HCT116 (cell line): Measurements from ENCODE around the gene MYO1E. TPM values are rescaled to one million over a fixed set of nuclear protein-coding genes. Genes with fewer than 3 reads are reported as not detected.

Experiments used
- ATAC-seq: fragments of 200-7000 bp; cut with Tn5 transposase; 2 replicates; pipeline ENCODE4 v1.9.1; 2020; ENCODE audit warnings: mild to moderate bottlenecking, moderate library complexity
- BruUV-seq: library from RNA; stranded (reverse); fragments of 400-500 nt; replicated peaks from 2 replicates; lab custom pipeline; 2021; lab: Mats Ljungman, UMichigan
- CTCF ChIA-PET: fragments of 300-600 bp; sonication (Branson Sonifier 250); formaldehyde crosslinking; loops from one replicate; lab custom pipeline; 2021; ENCODE audit warnings: antibody characterized with exemption; lab: Charles Lee
- POLR2A ChIA-PET: fragments of 300-600, 350-600 bp; sonication (Branson Sonifier 250); formaldehyde crosslinking; loops from one replicate; lab custom pipeline; 2021; ENCODE audit warnings: antibody characterized with exemption; lab: Charles Lee
- RAD21 ChIA-PET, 2 experiments: fragments of 300-600 bp; sonication (Branson Sonifier 250); formaldehyde crosslinking; loops; one replicate each; lab custom pipeline; 2023; ENCODE audit warnings: low total read pairs in 2 of 2; ENCODE audit not compliant: uncharacterized antibody in 2 of 2, unreplicated experiment in 2 of 2, low non-redundant PET in 1 of 2; lab: Charles Lee
- DNase-seq: peaks from one replicate; pipeline ENCODE4 v3.0.0-alpha.2; 2010; ENCODE audit warnings: low read depth, low spot score
- H2AFZ ChIP-seq: fragments of 200-600 bp; shearing (Covaris generic), sonication (generic); 2 replicates; pipeline ENCODE4 v1.6.1; 2017; ENCODE audit warnings: low read depth, mixed run types, mixed read lengths, antibody characterized with exemption, low read length; ENCODE audit not compliant: poor library complexity, severe bottlenecking
- H3K27ac ChIP-seq: 2 replicates; pipeline ENCODE4 v1.5.1; 2012; ENCODE audit warnings: low read depth, low read length
- H3K27me3 ChIP-seq: fragments of 200-600 bp; sonication (generic); 2 replicates; pipeline ENCODE4 v1.6.1; 2016; ENCODE audit warnings: mixed run types, low read length, mixed read lengths; ENCODE audit not compliant: insufficient read depth
- H3K36me3 ChIP-seq, 2 experiments: fragments of 200-500 bp in 1 of 2; fragments of 200-600 bp in 1 of 2; sonication (Bioruptor generic) in 1 of 2; sonication (generic) in 1 of 2; 2 replicates each; pipeline versions ENCODE4 v1.5.1 to v1.6.1; 2014 to 2016; ENCODE audit warnings: low read length in 2 of 2, inconsistent platforms in 1 of 2, mixed read lengths in 1 of 2, mixed run types in 1 of 2; ENCODE audit not compliant: insufficient read depth in 2 of 2, control insufficient read depth in 1 of 2
- H3K4me1 ChIP-seq, 2 experiments: fragments of 200-600 bp in 1 of 2; sonication (generic) in 1 of 2; 2 replicates each; pipeline versions ENCODE4 v1.5.1 to v1.6.1; 2012 to 2017; ENCODE audit warnings: low read length in 2 of 2, inconsistent platforms in 1 of 2, mild to moderate bottlenecking in 1 of 2, mixed read lengths in 1 of 2, mixed run types in 1 of 2, moderate library complexity in 1 of 2; ENCODE audit not compliant: insufficient read depth in 2 of 2, control insufficient read depth in 1 of 2
- H3K4me2 ChIP-seq: fragments of 200-600 bp; sonication (generic); 2 replicates; pipeline ENCODE4 v1.6.1; 2017; ENCODE audit warnings: mixed run types, low read length, mixed read lengths
- H3K4me3 ChIP-seq, 2 experiments: fragments of 200-600 bp in 1 of 2; sonication (generic) in 1 of 2; replicated peaks in 1 of 2; 2 replicates each; pipeline ENCODE4 v1.5.1; 2011 to 2016; ENCODE audit warnings: low read length in 2 of 2, control low read depth in 1 of 2, low read depth in 1 of 2, mild to moderate bottlenecking in 1 of 2, mixed read lengths in 1 of 2, mixed run types in 1 of 2
- H3K79me2 ChIP-seq: fragments of 200-600 bp; sonication (generic); 2 replicates; pipeline ENCODE4 v1.6.1; 2017; ENCODE audit warnings: mild to moderate bottlenecking, mixed run types, low read length, moderate library complexity, mixed read lengths; ENCODE audit not compliant: insufficient read depth
- H3K9ac ChIP-seq: fragments of 200-600 bp; sonication (generic); 2 replicates; pipeline ENCODE4 v1.6.1; 2016; ENCODE audit warnings: low read length, mixed read lengths
- H3K9me2 ChIP-seq: fragments of 200-600 bp; sonication (generic), shearing (Covaris generic); 2 replicates; pipeline ENCODE4 v1.6.1; 2017; ENCODE audit warnings: mixed run types, mild to moderate bottlenecking, moderate library complexity; ENCODE audit not compliant: insufficient read depth
- H3K9me3 ChIP-seq, 2 experiments: fragments of 200-500 bp in 1 of 2; fragments of 200-600 bp in 1 of 2; sonication (Bioruptor generic) in 1 of 2; sonication (generic) in 1 of 2; 2 replicates each; pipeline ENCODE4 v1.6.1; 2014 to 2017; ENCODE audit warnings: low read length in 2 of 2, mixed read lengths in 2 of 2, inconsistent platforms in 1 of 2, low read depth in 1 of 2, mild to moderate bottlenecking in 1 of 2, mixed run types in 1 of 2, moderate library complexity in 1 of 2; ENCODE audit not compliant: control insufficient read depth in 1 of 2, insufficient read depth in 1 of 2
- H4K20me1 ChIP-seq: fragments of 200-600 bp; sonication (generic), shearing (Covaris generic); 2 replicates; pipeline ENCODE4 v1.6.1; 2017; ENCODE audit warnings: mixed run types, mild to moderate bottlenecking, moderate library complexity; ENCODE audit not compliant: insufficient read depth
- CBX3 ChIP-seq: IDR thresholded peaks from 2 replicates; pipeline ENCODE4 v1.6.1; 2012; ENCODE audit warnings: low read depth
- CEBPB ChIP-seq: IDR thresholded peaks from 2 replicates; pipeline ENCODE4 v1.6.1; 2012; ENCODE audit warnings: low read depth
- ELF1 ChIP-seq: IDR thresholded peaks from 2 replicates; pipeline ENCODE4 v1.6.1; 2012; ENCODE audit warnings: low read depth, borderline replicate concordance
- JUND ChIP-seq: IDR thresholded peaks from 2 replicates; pipeline ENCODE4 v1.6.1; 2012
- POLR2AphosphoS5 ChIP-seq: IDR thresholded peaks from 2 replicates; pipeline ENCODE4 v1.6.1; 2011; ENCODE audit warnings: mild to moderate bottlenecking, low read depth, low read length, moderate library complexity
- SP1 ChIP-seq: IDR thresholded peaks from 2 replicates; pipeline ENCODE4 v1.6.1; 2012; ENCODE audit warnings: low read depth
- TCF7L2 ChIP-seq: IDR thresholded peaks from 2 replicates; pipeline ENCODE4 v1.7.0; 2011; ENCODE audit warnings: borderline replicate concordance, inconsistent platforms; ENCODE audit not compliant: insufficient read depth, insufficient read length; ENCODE audit errors: extremely low read depth
- YY1 ChIP-seq: IDR thresholded peaks from 2 replicates; pipeline ENCODE4 v1.6.1; 2011; ENCODE audit warnings: low read length, low read depth, moderate library complexity, mild to moderate bottlenecking; ENCODE audit not compliant: insufficient replicate concordance; ENCODE audit errors: extremely low read depth
- intact Hi-C: fragments of 100-400 bp; cut with micrococcal nuclease; formaldehyde crosslinking; loops from 2 replicates; pipeline ENCODE4 v1.10.0; 2022
- total RNA-seq: library from RNA; stranded (reverse); gene quantifications from one replicate; pipeline ENCODE4 v1.2.1, GENCODE V29; 2021; ENCODE audit not compliant: unreplicated experiment
- TF ChIP-seq, protein P1 (sequence below): IDR thresholded peaks from 2 replicates; pipeline ENCODE4 v1.6.1; 2012
- TF ChIP-seq, protein P2 (sequence below): IDR thresholded peaks from 2 replicates; pipeline ENCODE4 v1.6.1; 2012
- TF ChIP-seq, protein P3 (sequence below): IDR thresholded peaks from 2 replicates; pipeline ENCODE4 v1.6.1; 2011; ENCODE audit warnings: mild to moderate bottlenecking, low read length, moderate library complexity; ENCODE audit not compliant: insufficient replicate concordance; ENCODE audit errors: extremely low read depth

The MYO1E gene
- total RNA-seq, 1 experiment from 2014 or later: 182 TPM

DNA sequence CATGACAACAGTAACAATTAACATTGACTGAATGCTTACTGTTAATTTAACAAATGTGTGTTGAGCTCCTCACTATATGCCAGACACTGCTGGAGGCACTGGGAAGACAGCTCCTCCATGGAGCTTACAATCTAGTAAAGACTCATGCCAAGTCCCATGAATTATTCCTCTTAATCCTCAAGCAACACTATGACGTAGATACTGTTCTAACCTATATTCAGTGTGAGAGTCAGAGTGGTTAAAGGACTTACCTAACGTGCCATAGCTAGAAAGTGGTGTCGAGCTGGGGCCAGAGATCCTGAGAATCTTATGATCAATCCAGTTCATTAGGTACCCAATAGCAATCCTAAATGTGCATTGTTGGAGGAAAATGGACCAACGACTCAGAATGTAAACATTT lies 43.6 kb downstream of the MYO1E start:
- no peak for DNase-seq
- intact Hi-C loops: no loop called here

GRCh38 chr15:59327942-59328341 lies 44.7 kb downstream of the MYO1E start:
- Histone ChIP-seq H3K27ac (no peak overlapping the region), H3K4me2 (no peak overlapping the region), H3K9ac (no peak overlapping the region), H3K4me1 (peaks cover 26 to 43% of the 10 kb centered on the region in 2 experiments), H4K20me1 (no peaks in the 10 kb centered on the region), H2AFZ (no peak overlapping the region), H3K79me2 (peaks cover 64% of the 10 kb centered on the region), H3K27me3 (no peaks in the 10 kb centered on the region), H3K4me3 (no peak overlapping the region), H3K9me3 (no peaks in the 10 kb centered on the region), H3K9me2 (no peaks in the 10 kb centered on the region), H3K36me3 (no peaks in the 10 kb centered on the region)
- intact Hi-C loops: no loop called here
- BruUV-seq: no TSS peak
- ChIA-PET POLR2A (no interaction called here), RAD21 (no interaction called here), CTCF (no interaction called here)
- TF ChIP-seq CBX3 (no peak), TCF7L2 (no peak), JUND (no peak), YY1 (no peak), POLR2AphosphoS5 (no peak), CEBPB (no peak), SP1 (no peak)
- TF ChIP-seq, protein P1, sequence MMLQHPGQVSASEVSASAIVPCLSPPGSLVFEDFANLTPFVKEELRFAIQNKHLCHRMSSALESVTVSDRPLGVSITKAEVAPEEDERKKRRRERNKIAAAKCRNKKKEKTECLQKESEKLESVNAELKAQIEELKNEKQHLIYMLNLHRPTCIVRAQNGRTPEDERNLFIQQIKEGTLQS: no peak
- TF ChIP-seq, protein P2, sequence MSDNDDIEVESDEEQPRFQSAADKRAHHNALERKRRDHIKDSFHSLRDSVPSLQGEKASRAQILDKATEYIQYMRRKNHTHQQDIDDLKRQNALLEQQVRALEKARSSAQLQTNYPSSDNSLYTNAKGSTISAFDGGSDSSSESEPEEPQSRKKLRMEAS: no peak
- ATAC-seq (no peak), DNase-seq (no peak)

More for the DNA sequence above, 43.6 kb downstream of the MYO1E start:
- Histone ChIP-seq H3K4me1 (peaks cover 30 to 53% of the 10 kb centered on the region in 2 experiments), H2AFZ (no peak overlapping the region), H4K20me1 (no peaks in the 10 kb centered on the region), H3K9ac (peak overlapping the region; percentile 33; the same call in 1 of the 2 replicates), H3K27me3 (no peaks in the 10 kb centered on the region), H3K27ac (peak overlapping the region; percentile 29; the same call in 1 of the 2 replicates), H3K36me3 (no peaks in the 10 kb centered on the region), H3K9me3 (no peaks in the 10 kb centered on the region), H3K79me2 (peaks cover 69% of the 10 kb centered on the region), H3K9me2 (no peaks in the 10 kb centered on the region), H3K4me3 (0 out of 4 replicates have a peak overlapping the region, but pooled peaks of 1 of the 2 experiments have one; percentile 25), H3K4me2 (peak overlapping the region; percentile 64)
- CTCF ChIA-PET: no interaction called here
- ATAC-seq: no peak
- RAD21 ChIA-PET: no interaction called here
- no peak for TF ChIP-seq ELF1
- TF ChIP-seq, protein P3, sequence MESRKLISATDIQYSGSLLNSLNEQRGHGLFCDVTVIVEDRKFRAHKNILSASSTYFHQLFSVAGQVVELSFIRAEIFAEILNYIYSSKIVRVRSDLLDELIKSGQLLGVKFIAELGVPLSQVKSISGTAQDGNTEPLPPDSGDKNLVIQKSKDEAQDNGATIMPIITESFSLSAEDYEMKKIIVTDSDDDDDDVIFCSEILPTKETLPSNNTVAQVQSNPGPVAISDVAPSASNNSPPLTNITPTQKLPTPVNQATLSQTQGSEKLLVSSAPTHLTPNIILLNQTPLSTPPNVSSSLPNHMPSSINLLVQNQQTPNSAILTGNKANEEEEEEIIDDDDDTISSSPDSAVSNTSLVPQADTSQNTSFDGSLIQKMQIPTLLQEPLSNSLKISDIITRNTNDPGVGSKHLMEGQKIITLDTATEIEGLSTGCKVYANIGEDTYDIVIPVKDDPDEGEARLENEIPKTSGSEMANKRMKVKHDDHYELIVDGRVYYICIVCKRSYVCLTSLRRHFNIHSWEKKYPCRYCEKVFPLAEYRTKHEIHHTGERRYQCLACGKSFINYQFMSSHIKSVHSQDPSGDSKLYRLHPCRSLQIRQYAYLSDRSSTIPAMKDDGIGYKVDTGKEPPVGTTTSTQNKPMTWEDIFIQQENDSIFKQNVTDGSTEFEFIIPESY: no peak
- BruUV-seq: no TSS peak
- POLR2A ChIA-PET: no interaction called here
